Effector CD4-positive, alpha-beta T cell (primary cell): Measurements from ENCODE around the gene VWA1. TPM values are rescaled to one million over a fixed set of nuclear protein-coding genes. Genes with fewer than 3 reads are reported as not detected.
"Not testable (repeated sequence)": the region's sequence is repeated elsewhere in the genome, so short reads cannot be mapped to it uniquely, and the experiment has no call there.

ENCODE experiments used
- DNase-seq: peaks from one replicate; pipeline ENCODE4 v3.0.0-alpha.2; 2020
- total RNA-seq: gene quantifications from one replicate; lab custom pipeline; 2026; lab: John Stamatoyannopoulos, UW

VWA1 gene
- not detected for total RNA-seq

DNA sequence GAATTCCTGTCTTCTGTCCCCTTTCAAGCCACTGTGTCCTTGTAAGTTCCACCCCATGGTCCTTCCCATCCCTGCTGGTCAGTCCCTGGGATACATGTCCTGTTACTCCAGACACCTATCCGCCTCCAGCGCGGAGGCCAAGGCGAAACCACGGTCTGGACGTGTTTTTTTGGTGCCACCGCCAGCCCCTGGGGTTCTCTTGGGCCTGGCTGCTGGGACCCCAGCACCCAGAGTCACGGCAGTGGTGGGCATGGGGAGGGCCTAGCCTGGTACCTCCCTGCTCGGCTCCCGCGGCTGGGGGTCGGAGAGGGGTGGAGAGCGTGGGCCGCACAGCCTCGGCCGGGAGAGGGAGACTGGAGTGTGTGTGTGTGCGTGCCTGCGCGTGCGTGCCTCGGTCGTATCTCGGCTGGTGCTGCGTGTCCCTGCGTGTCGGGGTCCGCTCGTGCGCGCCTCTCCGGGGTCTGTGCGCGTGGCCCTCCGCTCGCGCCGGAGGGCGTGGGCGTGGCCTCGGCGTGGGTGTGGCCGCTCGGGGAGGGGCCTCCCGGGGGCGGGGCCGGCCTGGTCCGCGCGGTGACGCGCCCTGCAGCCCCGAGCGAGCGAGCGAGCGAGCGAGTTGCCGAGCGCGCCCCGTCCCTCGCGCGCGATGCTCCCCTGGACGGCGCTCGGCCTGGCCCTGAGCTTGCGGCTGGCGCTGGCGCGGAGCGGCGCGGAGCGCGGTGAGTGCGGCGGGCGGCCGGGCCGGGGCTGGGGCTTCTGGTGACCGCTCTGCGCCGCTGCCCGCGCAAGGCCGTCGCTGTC, at the start of gene VWA1:
Gene VWA1, plus strand, starts transcription at position 585 of the 798 bp plus-strand sequence. Its CDS starts 59 bp downstream, at position 644.
- no peak for DNase-seq

GRCh38 chr1:1385931-1386330, 49.6 kb upstream of the VWA1 start:
- DNase-seq, result no peak

DNA sequence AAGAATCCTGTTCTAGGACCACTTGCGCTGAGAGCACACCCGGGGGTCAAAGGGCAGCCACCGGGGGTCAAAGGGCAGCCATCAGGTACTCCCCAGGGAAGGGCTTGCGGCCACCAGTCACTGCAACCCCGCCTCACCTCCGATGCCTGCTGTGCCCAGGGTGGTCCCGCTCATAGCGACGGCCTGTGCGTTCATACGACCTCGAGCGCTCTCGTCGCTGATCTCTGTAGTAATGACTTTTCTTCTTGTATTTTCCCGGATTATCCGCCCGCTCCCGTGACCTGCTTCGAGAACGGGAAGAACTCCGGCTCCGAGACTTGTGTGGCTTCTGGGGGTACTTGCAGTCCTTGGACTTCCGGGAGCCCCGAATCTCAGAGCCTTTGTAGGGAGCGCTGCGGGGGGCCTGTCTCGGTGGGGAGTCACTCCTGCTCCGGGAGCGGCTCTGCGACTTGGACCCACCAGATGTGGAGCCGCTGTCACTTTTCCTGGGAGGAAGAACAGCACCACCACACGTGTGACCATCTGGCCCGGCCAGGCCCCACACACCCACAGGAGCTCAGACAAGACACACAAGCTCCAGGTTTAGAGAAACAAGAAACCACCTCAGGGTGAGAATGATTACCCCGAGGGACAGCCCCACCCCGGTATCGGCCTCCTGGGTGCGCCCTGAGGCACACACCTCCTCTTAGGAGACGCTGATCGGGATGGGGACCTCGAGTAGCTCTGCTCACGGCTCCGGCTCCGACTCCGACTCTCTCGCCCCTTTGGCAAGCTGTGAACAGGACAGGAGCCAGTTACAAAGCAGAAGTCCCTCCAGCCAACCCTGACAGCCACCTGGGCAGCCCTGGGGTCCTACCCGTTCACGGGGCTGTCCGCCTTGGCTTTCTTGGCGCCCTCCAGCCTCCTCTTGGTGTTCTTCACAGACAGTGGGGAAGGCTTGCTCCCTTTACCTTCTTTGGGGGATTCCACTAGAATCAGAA, 48.1 kb upstream of the VWA1 start:
- no peak for DNase-seq

- DNase-seq, result no peak
These were observed 47.4 kb upstream of the VWA1 start for GRCh38 chr1:1388078-1388472.

GRCh38 chr1:1390675-1391074, 44.8 kb upstream of the VWA1 start:
- no peak for DNase-seq

GRCh38 chr1:1391225-1391624, 44.3 kb upstream of the VWA1 start:
- DNase-seq, result no peak

- no peak for DNase-seq
These were observed 42.5 kb upstream of the VWA1 start for GRCh38 chr1:1393014-1393413.

DNA sequence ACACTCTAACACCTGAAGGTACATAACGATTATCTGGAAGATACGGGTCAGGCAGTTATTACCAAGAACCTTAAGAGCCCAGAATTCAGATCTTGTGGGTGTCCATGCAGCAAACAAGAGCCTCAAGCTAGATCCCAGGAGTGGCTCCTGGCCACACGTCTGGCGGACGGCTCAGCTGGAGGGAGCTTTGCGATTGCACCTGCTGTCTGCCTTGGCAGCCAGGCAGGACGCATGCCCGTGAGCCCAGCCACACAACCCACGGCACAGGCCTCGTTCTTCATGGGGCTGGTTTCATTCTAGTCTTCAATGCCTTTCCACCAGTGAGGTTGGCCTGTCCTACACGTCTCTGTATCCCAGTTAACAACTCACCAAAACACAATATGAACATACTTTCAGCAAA, 42.1 kb upstream of the VWA1 start:
- no peak for DNase-seq

- DNase-seq, result no peak
These were observed 41.4 kb upstream of the VWA1 start for GRCh38 chr1:1394116-1394515.

- DNase-seq, result no peak
These were observed 40.3 kb upstream of the VWA1 start for GRCh38 chr1:1395166-1395565.

- DNase-seq, result no peak
These were observed 37.5 kb upstream of the VWA1 start for GRCh38 chr1:1397839-1398523.

DNA sequence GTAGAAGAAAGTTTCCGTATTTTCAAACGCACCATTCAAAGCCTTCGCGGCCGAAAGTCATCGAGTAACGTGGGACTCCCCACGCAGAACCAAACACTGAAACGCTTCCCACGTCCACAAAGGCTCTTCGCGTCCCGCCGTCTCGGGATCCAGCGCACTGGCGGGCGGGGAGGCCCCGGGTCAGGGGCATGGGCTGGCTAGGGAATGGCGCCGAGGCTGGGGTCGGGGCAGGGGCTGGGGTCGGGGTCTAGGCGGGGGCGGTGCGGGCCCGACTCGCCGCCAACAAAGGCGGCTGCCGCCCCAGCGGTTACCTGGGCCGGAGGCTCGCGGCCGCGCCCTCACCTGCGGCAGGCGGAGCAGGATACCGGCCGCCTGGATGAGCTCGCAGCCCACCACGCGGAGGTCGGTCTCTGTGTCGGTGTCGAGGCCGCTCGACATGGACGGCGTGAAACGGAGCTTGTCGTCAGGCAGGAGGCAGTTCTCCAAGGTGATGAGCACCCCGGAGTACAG, 36.8 kb upstream of the VWA1 start:
- no peak for DNase-seq

DNA sequence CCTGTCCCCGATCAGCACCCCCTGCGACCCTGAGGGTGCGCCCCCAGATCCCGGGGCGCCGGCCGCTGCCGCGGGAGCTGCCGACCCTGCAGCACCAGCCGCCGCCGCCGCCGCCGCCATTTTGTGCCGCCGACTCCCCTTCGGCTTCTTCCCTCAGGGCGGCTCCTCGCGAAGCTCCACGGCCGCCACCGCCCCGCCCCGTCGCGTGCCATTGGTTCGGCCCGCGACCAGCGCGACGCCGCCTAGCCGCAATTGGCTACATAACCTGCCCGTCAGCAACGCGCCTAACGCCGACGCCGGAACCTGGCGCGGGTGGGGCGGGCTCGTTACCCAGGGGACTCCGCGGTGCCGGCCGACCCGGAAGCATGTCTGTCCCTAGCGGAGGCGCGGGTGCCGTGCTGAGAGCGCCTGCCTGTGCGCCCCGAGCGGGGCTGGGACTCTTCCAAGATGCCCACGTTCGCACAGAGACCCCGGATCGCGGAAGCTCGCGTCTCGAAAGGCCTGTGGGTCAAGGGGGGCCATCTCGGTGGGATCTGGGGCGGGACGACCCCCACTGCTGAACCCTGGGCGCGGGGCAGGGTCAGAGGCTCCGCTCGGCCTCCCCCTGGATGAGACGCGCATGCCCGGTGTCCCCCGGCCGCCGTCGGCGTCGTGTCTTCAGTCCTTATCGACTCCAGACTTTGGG, 36.2 kb upstream of the VWA1 start, which contains the start of gene CCNL2:
Gene CCNL2, minus strand, starts transcription at position 149 of the 685 bp plus-strand sequence. Its CDS starts 29 bp downstream, at position 120.
- DNase-seq, result peak; percentile 99

DNA sequence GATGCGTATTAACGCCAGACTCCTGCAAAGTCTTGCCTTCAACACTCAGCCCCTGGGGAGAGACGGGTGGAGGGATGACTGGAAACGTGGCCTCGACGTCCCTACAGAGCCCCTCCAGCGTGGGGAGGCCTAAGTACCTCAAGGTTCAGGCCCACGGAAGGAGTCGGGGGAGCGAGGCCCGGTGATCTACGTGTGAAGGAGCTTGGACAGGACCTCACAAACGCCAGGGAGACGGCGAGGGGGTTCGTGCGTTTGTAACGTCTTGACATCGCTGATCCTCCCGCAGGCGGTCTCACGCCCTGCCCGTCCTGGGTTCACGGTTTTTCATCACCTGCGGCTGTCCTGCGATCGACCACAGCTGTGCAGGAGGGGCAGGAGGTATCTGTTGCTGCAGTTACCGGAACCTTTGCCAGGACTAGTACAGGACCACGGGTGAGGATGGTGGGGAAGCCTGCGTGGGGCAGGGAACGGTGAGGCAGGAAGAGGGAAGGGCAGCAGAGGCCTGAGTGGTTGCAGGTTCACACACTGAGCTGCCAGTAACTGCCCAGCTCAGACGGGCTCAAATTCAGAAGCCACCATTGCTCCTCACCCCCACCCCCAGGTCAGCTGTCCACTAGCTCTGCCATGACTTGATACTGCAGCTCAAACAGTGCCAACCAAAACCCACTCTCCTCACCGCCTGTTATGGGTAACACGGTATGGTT, 35.5 kb upstream of the VWA1 start:
- DNase-seq, result no peak

DNA sequence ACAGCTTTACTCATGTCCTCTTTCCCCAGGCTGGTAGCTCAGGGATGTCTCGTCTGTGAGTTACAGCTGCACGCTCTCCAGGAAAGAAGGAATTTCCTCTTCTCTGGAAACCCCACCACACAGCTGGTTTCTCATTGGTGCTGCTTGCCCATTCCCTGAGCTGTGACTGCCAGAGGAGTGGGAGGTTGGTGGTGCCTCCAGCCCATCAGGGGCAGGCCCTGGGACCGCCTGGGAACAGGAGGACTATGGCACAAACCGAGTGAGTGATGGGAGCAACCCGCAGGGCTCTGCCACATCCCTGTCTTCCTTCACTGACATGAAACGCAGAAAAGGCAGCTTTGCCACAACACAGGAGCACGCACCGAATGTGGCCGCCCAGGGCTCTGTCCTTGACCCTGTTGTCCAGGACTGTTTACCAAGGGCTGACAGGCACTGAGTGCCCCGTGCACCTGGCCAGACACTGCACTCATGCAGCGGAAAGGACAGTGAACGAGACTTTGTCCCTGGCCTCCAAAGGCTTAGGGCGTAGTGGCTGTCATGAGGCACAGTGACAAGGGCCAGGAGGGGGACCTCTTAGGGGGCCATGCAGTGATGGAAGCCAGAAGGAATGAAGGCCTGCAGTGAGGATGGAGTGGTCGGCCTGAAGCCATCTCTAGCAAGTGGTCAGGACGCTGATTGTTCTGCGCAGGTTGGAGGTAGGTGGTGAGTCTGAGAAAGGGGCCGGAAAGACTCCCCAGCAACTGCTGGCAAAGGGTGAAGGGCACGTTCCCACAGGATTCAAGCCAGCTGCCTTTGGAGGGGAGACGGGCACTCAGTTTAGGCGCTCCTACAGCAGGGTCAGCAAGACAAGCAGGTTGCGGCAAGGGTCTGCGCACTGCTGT, 34.7 kb upstream of the VWA1 start:
- DNase-seq, result no peak

- no peak for DNase-seq
These were observed 34.0 kb upstream of the VWA1 start for GRCh38 chr1:1401457-1402010.

DNA sequence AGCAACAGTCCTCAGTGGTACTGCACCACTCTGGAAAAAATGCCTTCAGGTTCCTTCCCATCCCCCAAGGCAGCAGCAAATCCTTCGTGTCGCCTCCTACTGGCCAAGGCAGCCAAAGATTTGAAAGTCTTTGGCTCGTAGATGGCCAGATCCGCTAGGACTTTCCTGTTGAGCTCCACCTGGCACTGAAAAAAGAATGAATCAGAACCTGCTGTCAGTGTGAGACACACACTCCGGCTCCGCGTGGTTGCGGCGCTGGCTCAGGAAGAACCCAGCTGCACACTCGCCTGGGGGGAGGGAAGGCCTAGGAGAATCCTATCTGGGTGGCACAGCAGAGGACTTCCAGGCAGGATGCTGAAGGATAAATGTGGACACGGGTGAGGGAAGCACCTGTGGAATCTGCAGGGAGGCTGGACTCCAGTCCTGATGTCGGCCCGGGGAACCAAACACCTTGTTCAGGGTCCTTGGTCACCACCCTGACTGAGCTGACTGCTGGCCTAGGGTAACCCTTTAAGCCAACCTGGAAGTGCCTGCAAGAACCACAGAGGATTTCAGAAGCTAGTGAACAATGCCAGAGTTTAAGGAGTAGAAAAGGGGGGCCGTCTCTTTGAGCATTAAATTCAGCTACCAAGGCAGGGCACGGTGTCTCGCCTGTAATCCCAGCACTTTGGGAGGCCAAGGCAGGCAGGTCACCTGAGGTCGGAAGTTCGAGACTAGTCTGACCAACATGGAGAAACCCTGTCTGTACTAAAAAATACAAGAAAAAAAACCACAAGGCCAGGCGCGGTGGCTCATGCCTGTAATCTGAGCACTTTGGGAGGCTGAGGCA, 33.2 kb upstream of the VWA1 start:
- DNase-seq, result no peak

DNA sequence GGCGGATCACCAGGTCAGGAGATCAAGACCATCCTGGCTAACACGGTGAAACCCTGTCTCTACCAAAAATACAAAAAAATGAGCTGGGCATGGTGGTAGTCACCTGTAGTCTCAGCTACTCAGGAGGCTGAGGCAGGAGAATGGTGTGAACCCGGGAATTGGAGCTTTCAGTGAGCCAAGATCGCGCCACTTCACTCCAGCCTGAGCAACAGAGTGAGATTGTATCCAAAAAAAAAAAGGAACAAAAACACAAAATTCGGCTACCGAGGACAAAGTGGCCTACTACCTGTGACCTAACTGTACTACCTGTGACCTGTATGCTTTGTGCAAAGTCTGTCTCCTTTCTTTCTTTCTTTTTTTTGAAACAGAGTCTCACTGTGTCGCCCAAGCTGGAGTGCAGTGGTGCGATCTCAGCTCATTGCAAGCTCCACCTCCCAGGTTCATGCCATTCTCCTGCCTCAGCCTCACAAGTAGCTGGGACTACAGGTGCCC, 32.5 kb upstream of the VWA1 start:
- not testable (repeated sequence) for DNase-seq

GRCh38 chr1:1403653-1404052, 31.8 kb upstream of the VWA1 start:
- DNase-seq, result no peak
